SK-N-SH (cell line): ENCODE results near the gene TNRC6C. TPM values are rescaled to one million over a fixed set of nuclear protein-coding genes. Genes with fewer than 3 reads are reported as not detected.

Source experiments
- CTCF ChIA-PET: fragments of 300-600, 350-600 bp; formaldehyde crosslinking; extraction: SDS; loops from one replicate; lab custom pipeline; 2021; lab: Yijun Ruan, JAX
- POLR2A ChIA-PET: fragments of 350-600 bp; sonication (Branson Sonifier 250); formaldehyde crosslinking; extraction: SDS; loops from one replicate; lab custom pipeline; 2020; ENCODE audit warnings: antibody characterized with exemption, inconsistent platforms; lab: Yijun Ruan, JAX
- DNase-seq: peaks from one replicate; pipeline ENCODE4 v3.0.0; 2012
- H2AFZ ChIP-seq: fragments of 200-600 bp; sonication (generic); 2 replicates; pipeline ENCODE4 v1.8.1; 2016; ENCODE audit warnings: antibody characterized with exemption, mild to moderate bottlenecking, low read depth
- H3F3A ChIP-seq: fragments of 200-600 bp; sonication (generic); replicated peaks from 2 replicates; pipeline ENCODE3; 2016; ENCODE audit warnings: antibody characterized with exemption, mild to moderate bottlenecking; ENCODE audit not compliant: insufficient read depth
- H3K27ac ChIP-seq, 2 experiments: fragments of 200-500 bp in 1 of 2; fragments of 200-600 bp in 1 of 2; sonication (Bioruptor generic) in 1 of 2; sonication (generic), shearing (Covaris generic) in 1 of 2; 2 replicates each; pipeline versions ENCODE4 v1.5.1 to v1.6.1; 2014 to 2016; ENCODE audit warnings: low read depth in 2 of 2, inconsistent platforms in 1 of 2, low read length in 1 of 2, mild to moderate bottlenecking in 1 of 2, mixed read lengths in 1 of 2
- H3K27me3 ChIP-seq: fragments of 200-600 bp; sonication (generic), shearing (Covaris generic); 2 replicates; pipeline ENCODE4 v1.6.1; 2016; ENCODE audit warnings: mixed run types; ENCODE audit not compliant: insufficient read depth
- H3K36me3 ChIP-seq, 2 experiments: fragments of 200-500 bp in 1 of 2; fragments of 200-600 bp in 1 of 2; sonication (Bioruptor generic) in 1 of 2; sonication (generic) in 1 of 2; replicated peaks in 1 of 2; 2 replicates each; pipeline versions ENCODE3 to v1.5.1; 2014 to 2016; ENCODE audit warnings: low read length in 1 of 2, mild to moderate bottlenecking in 1 of 2; ENCODE audit not compliant: insufficient read depth in 2 of 2, control insufficient read depth in 1 of 2
- H3K4me1 ChIP-seq, 2 experiments: fragments of 200-500 bp in 1 of 2; fragments of 200-600 bp in 1 of 2; sonication (Bioruptor generic) in 1 of 2; sonication (generic), shearing (Covaris generic) in 1 of 2; 2 replicates each; pipeline versions ENCODE4 v1.5.1 to v1.6.1; 2014 to 2016; ENCODE audit warnings: low read depth in 1 of 2, low read length in 1 of 2, mixed run types in 1 of 2; ENCODE audit not compliant: insufficient read depth in 2 of 2, control insufficient read depth in 1 of 2
- H3K4me2 ChIP-seq: fragments of 200-600 bp; sonication (generic), shearing (Covaris generic); 2 replicates; pipeline ENCODE4 v1.6.1; 2017; ENCODE audit warnings: mixed run types
- H3K4me3 ChIP-seq, 2 experiments: fragments of 200-500 bp in 1 of 2; fragments of 200-600 bp in 1 of 2; sonication (Bioruptor generic) in 1 of 2; sonication (generic), shearing (Covaris generic) in 1 of 2; 2 replicates each; pipeline versions ENCODE4 v1.5.1 to v1.8.1; 2014 to 2016; ENCODE audit warnings: low read depth in 2 of 2, inconsistent platforms in 1 of 2, low read length in 1 of 2, mild to moderate bottlenecking in 1 of 2, mixed read lengths in 1 of 2, moderate library complexity in 1 of 2
- H3K79me2 ChIP-seq: fragments of 200-600 bp; sonication (generic); 2 replicates; pipeline ENCODE4 v1.8.1; 2017; ENCODE audit warnings: mild to moderate bottlenecking; ENCODE audit not compliant: insufficient read depth
- H3K9ac ChIP-seq: fragments of 200-600 bp; sonication (generic); 2 replicates; pipeline ENCODE4 v1.6.1; 2017; ENCODE audit warnings: mixed run types
- H3K9me2 ChIP-seq: fragments of 200-600 bp; sonication (generic); 2 replicates; pipeline ENCODE4 v1.6.1; 2017; ENCODE audit warnings: mixed run types
- H3K9me3 ChIP-seq: fragments of 200-600 bp; sonication (generic); 2 replicates; pipeline ENCODE4 v1.6.1; 2017; ENCODE audit warnings: mixed run types, mild to moderate bottlenecking, moderate library complexity
- H4K20me1 ChIP-seq: fragments of 200-600 bp; sonication (generic); 2 replicates; pipeline ENCODE4 v1.6.1; 2017; ENCODE audit warnings: mild to moderate bottlenecking, mixed run types; ENCODE audit not compliant: insufficient read depth
- CHD2 ChIP-seq: fragments of 150-350 bp; IDR thresholded peaks from 2 replicates; pipeline ENCODE4 v1.6.1; 2018; ENCODE audit warnings: low read length; ENCODE audit not compliant: partially characterized antibody
- FOXJ3 ChIP-seq: sonication (generic); formaldehyde crosslinking; IDR thresholded peaks from 2 replicates; pipeline ENCODE4 v1.5.1; 2020; ENCODE audit warnings: mild to moderate bottlenecking, missing genetic modification reagents
- FOXM1 ChIP-seq: IDR thresholded peaks from 2 replicates; pipeline ENCODE4 v1.4.0; 2012; ENCODE audit warnings: low read depth, mild to moderate bottlenecking
- NRF1 ChIP-seq: IDR thresholded peaks from 2 replicates; pipeline ENCODE4 v1.6.1; 2012; ENCODE audit warnings: low read depth, mild to moderate bottlenecking, low read length
- PBX3 ChIP-seq: IDR thresholded peaks from 2 replicates; pipeline ENCODE4; 2012
- RXRA ChIP-seq: IDR thresholded peaks from 2 replicates; pipeline ENCODE4 v1.4.0; 2012; ENCODE audit warnings: low read depth, mild to moderate bottlenecking, borderline replicate concordance
- TAF1 ChIP-seq: IDR thresholded peaks from 2 replicates; pipeline ENCODE4 v1.6.1; 2012; ENCODE audit warnings: low read depth, mild to moderate bottlenecking, low read length, moderate library complexity, borderline replicate concordance
- WGBS: methylation state at CpG from one replicate; pipeline ENCODE4 v1.1.6; 2017; ENCODE audit warnings: low lambda C conversion rate; 5-methylcytosine and 5-hydroxymethylcytosine counted together
- polyA plus RNA-seq, 3 experiments: library from polyadenylated mRNA; depleted of rRNA; stranded (reverse); fragments of >200 nt; gene quantifications; 2 replicates each; pipeline ENCODE4 v1.2.3, GENCODE V29; 2012
- TF ChIP-seq, protein P1 (sequence below): fragments of 200-600 bp; sonication (generic); IDR thresholded peaks from 2 replicates; pipeline ENCODE4 v1.6.1; 2017; ENCODE audit warnings: antibody characterized with exemption, mild to moderate bottlenecking, moderate library complexity
- TF ChIP-seq, protein P2 (sequence below): fragments of 150-350 bp; IDR thresholded peaks from 2 replicates; pipeline ENCODE4 v1.6.1; 2017; ENCODE audit warnings: antibody characterized with exemption, low read length, low read depth, borderline replicate concordance

The TNRC6C gene
- polyA plus RNA-seq, 1 of the 3 experiments (the other 2 are of a cell fraction): 2.2 TPM

GRCh38 chr17:78058001-78058400 lies 99.5 kb downstream of the TNRC6C start:
- Histone ChIP-seq H3K27ac (peak overlapping the region in 1 of 2 experiments; percentile 69; a peak in 1 of 4 replicates), H3F3A (peaks cover 7% of the 10 kb centered on the region), H2AFZ (no peak overlapping the region), H3K36me3 (peaks cover 13 to 18% of the 10 kb centered on the region in 2 experiments), H3K4me2 (no peak overlapping the region), H3K9me2 (no peaks in the 10 kb centered on the region), H3K27me3 (no peaks in the 10 kb centered on the region), H3K4me1 (peaks cover 5 to 10% of the 10 kb centered on the region in 2 experiments; a peak in 2 of 4 replicates), H3K9ac (no peak overlapping the region), H3K9me3 (no peaks in the 10 kb centered on the region), H3K79me2 (peaks cover 17% of the 10 kb centered on the region; the same call in 1 of the 2 replicates), H4K20me1 (no peaks in the 10 kb centered on the region), H3K4me3 (no peak overlapping the region)
- TF ChIP-seq NRF1 (no peak), CHD2 (no peak), FOXM1 (no peak), TAF1 (no peak), PBX3 (no peak), RXRA (no peak)
- TF ChIP-seq, protein P1, sequence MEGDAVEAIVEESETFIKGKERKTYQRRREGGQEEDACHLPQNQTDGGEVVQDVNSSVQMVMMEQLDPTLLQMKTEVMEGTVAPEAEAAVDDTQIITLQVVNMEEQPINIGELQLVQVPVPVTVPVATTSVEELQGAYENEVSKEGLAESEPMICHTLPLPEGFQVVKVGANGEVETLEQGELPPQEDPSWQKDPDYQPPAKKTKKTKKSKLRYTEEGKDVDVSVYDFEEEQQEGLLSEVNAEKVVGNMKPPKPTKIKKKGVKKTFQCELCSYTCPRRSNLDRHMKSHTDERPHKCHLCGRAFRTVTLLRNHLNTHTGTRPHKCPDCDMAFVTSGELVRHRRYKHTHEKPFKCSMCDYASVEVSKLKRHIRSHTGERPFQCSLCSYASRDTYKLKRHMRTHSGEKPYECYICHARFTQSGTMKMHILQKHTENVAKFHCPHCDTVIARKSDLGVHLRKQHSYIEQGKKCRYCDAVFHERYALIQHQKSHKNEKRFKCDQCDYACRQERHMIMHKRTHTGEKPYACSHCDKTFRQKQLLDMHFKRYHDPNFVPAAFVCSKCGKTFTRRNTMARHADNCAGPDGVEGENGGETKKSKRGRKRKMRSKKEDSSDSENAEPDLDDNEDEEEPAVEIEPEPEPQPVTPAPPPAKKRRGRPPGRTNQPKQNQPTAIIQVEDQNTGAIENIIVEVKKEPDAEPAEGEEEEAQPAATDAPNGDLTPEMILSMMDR: no peak
- TF ChIP-seq, protein P2, sequence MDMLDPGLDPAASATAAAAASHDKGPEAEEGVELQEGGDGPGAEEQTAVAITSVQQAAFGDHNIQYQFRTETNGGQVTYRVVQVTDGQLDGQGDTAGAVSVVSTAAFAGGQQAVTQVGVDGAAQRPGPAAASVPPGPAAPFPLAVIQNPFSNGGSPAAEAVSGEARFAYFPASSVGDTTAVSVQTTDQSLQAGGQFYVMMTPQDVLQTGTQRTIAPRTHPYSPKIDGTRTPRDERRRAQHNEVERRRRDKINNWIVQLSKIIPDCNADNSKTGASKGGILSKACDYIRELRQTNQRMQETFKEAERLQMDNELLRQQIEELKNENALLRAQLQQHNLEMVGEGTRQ: no peak
- 94% methylated on average over 6 of the region's 6 CpGs for WGBS
- ChIA-PET CTCF (interaction anchor here (1.0 to 7.4 kb wide), 8 partner anchors 10 to 77 kb away, joined by 3 to 42 read pairs (median 4); no protein-coding TSS in a partner anchor), POLR2A (no interaction called here)
- DNase-seq: no peak

GRCh38 chr17:78058581-78058980 lies 100.1 kb downstream of the TNRC6C start:
- H2AFZ ChIP-seq: no peak overlapping the region
- H3K4me2 ChIP-seq: no peak overlapping the region
- no peaks in the 10 kb centered on the region for H3K27me3 ChIP-seq
- peaks cover 17% of the 10 kb centered on the region; the same call in 1 of the 2 replicates for H3K79me2 ChIP-seq
- H4K20me1 ChIP-seq: no peaks in the 10 kb centered on the region
- H3K27ac ChIP-seq: peak overlapping the region; percentile 34 to 69; a peak in 2 of 4 replicates
- no peaks in the 10 kb centered on the region for H3K9me2 ChIP-seq
- no peak overlapping the region for H3K9ac ChIP-seq
- ChIA-PET CTCF (interaction anchor here (1.0 to 7.4 kb wide), 6 partner anchors 12 to 516 kb away, joined by 3 to 42 read pairs (median 4); no protein-coding TSS in a partner anchor), POLR2A (no interaction called here)
- peaks cover 13 to 18% of the 10 kb centered on the region in 2 experiments for H3K36me3 ChIP-seq
- H3F3A ChIP-seq: peaks cover 7% of the 10 kb centered on the region
- peaks cover 5 to 10% of the 10 kb centered on the region in 2 experiments; a peak in 2 of 4 replicates for H3K4me1 ChIP-seq
- no peak for DNase-seq
- H3K4me3 ChIP-seq: no peak overlapping the region
- H3K9me3 ChIP-seq: no peaks in the 10 kb centered on the region
- TF ChIP-seq FOXJ3: no peak
- 79% methylated on average over 1 of the region's 1 CpG for whole genome bisulfite sequencing
